ENCODE data around the gene DSCAM.

DNA sequence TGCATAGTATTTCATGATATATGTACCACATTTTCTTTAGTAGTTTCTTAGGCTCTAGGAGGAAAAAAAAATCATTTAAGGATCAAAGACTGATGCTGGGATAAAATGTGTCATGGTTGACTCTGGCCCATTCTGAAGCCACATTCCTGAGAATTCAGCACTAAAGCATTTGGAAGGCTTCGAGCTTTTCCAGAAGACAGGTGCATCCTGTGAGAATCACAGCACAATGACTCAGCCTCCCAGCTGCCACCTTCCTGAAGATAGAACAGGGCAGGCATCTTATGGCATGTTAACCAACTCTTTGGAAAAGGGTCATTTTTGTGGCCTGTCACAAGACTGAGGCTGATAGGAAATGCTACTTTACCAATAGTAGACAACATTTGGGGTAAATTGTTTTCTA, 619.9 kb downstream of the DSCAM start:
- TF ChIP-seq, protein P1, sequence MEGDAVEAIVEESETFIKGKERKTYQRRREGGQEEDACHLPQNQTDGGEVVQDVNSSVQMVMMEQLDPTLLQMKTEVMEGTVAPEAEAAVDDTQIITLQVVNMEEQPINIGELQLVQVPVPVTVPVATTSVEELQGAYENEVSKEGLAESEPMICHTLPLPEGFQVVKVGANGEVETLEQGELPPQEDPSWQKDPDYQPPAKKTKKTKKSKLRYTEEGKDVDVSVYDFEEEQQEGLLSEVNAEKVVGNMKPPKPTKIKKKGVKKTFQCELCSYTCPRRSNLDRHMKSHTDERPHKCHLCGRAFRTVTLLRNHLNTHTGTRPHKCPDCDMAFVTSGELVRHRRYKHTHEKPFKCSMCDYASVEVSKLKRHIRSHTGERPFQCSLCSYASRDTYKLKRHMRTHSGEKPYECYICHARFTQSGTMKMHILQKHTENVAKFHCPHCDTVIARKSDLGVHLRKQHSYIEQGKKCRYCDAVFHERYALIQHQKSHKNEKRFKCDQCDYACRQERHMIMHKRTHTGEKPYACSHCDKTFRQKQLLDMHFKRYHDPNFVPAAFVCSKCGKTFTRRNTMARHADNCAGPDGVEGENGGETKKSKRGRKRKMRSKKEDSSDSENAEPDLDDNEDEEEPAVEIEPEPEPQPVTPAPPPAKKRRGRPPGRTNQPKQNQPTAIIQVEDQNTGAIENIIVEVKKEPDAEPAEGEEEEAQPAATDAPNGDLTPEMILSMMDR (IDR thresholded peaks at IDR 0.05) = no peak
- TF ChIP-seq POLR2A (IDR thresholded peaks at IDR 0.05) = no peak

Data from uterus (tissue), 2 donors.